ENCODE data around the gene PDSS2.

PDSS2 gene

GRCh38 chr6:107419733-107420132 lies 39.6 kb downstream of the PDSS2 start:
- H3K27me3 ChIP-seq (ENCODE audit: control insufficient read depth in 3 of 3, insufficient read depth in 3 of 3, low read depth in 1 of 3, low read length in 3 of 3) = no peaks in the 10 kb centered on the region
- H3K4me1 ChIP-seq (ENCODE audit: control insufficient read depth in 2 of 2, insufficient read depth in 1 of 2, low read depth in 1 of 2, low read length in 2 of 2) = no peaks in the 10 kb centered on the region
- no peak overlapping the region for H3K23ac ChIP-seq (ENCODE audit: low read depth, low read length, poor library complexity)
- no peak overlapping the region for H2BK15ac ChIP-seq (ENCODE audit: low read length)
- no peak overlapping the region for H2AFZ ChIP-seq (ENCODE audit: low read length)
- H3K36me3 ChIP-seq (replicated peaks in 1 of 2; ENCODE audit: control insufficient read depth in 2 of 2, insufficient read depth in 2 of 2, low read length in 2 of 2) = no peaks in the 10 kb centered on the region
- H3K4me3 ChIP-seq (ENCODE audit: low read length in 2 of 2) = no peak overlapping the region
- H2BK120ac ChIP-seq (ENCODE audit: low read depth, low read length) = no peak overlapping the region
- no peaks in the 10 kb centered on the region for H3K79me1 ChIP-seq (ENCODE audit: low read depth, low read length)
- H3K9me3 ChIP-seq (replicated peaks in 1 of 2; ENCODE audit: control insufficient read depth in 2 of 2, insufficient read depth in 1 of 2, low read depth in 1 of 2, low read length in 2 of 2) = peaks cover 0 to 6% of the 10 kb centered on the region in 2 donors
- no peak overlapping the region for H3K4me2 ChIP-seq (ENCODE audit: insufficient read depth, low read length, poor library complexity, severe bottlenecking)
- no peak overlapping the region for H4K91ac ChIP-seq (ENCODE audit: low read depth, low read length, poor library complexity)
- no peak overlapping the region for H2AK5ac ChIP-seq (ENCODE audit: low read depth, low read length)
- H2BK5ac ChIP-seq (ENCODE audit: low read length) = no peak overlapping the region
- H3K27ac ChIP-seq (replicated peaks; ENCODE audit: low read length) = no peak overlapping the region
- no peak overlapping the region for H2BK12ac ChIP-seq (ENCODE audit: low read length)
- WGBS, 2 donors (ENCODE audit: extremely low coverage in 2 of 2, insufficient read length in 2 of 2, insufficient replicate concordance in 1 of 2) = no CpG with 5 or more reads among the region's 2 CpGs
- no peak overlapping the region for H3K14ac ChIP-seq (ENCODE audit: low read length)
- no peak overlapping the region for H3K4ac ChIP-seq (ENCODE audit: low read length)
- no peak overlapping the region for H3K9ac ChIP-seq (ENCODE audit: low read depth, low read length, poor library complexity)
- no peak overlapping the region for H4K8ac ChIP-seq (ENCODE audit: low read depth, low read length)
- no peak overlapping the region for H3K18ac ChIP-seq (ENCODE audit: low read length)
- no peak for DNase-seq (ENCODE audit: low spot score)

GRCh38 chr6:107418118-107418517 lies 41.2 kb downstream of the PDSS2 start:
- DNase-seq (ENCODE audit: low spot score) = no peak
- H2BK12ac ChIP-seq (ENCODE audit: low read length) = no peak overlapping the region
- H3K18ac ChIP-seq (ENCODE audit: low read length) = no peak overlapping the region
- H3K4ac ChIP-seq (ENCODE audit: low read length) = no peak overlapping the region
- H3K4me1 ChIP-seq (ENCODE audit: control insufficient read depth in 2 of 2, insufficient read depth in 1 of 2, low read depth in 1 of 2, low read length in 2 of 2) = peaks cover 0 to 1% of the 10 kb centered on the region in 2 donors
- H3K36me3 ChIP-seq (replicated peaks in 1 of 2; ENCODE audit: control insufficient read depth in 2 of 2, insufficient read depth in 2 of 2, low read length in 2 of 2) = no peaks in the 10 kb centered on the region
- no peak overlapping the region for H3K4me2 ChIP-seq (ENCODE audit: insufficient read depth, low read length, poor library complexity, severe bottlenecking)
- no peak overlapping the region for H3K4me3 ChIP-seq (ENCODE audit: low read length in 2 of 2)
- H2BK15ac ChIP-seq (ENCODE audit: low read length) = no peak overlapping the region
- H4K91ac ChIP-seq (ENCODE audit: low read depth, low read length, poor library complexity) = no peak overlapping the region
- no CpG with 5 or more reads among the region's 1 CpG for WGBS, 2 donors (ENCODE audit: extremely low coverage in 2 of 2, insufficient read length in 2 of 2, insufficient replicate concordance in 1 of 2)
- no peaks in the 10 kb centered on the region for H3K9me3 ChIP-seq (replicated peaks in 1 of 2; ENCODE audit: control insufficient read depth in 2 of 2, insufficient read depth in 1 of 2, low read depth in 1 of 2, low read length in 2 of 2)
- H2AFZ ChIP-seq (ENCODE audit: low read length) = no peak overlapping the region
- H4K8ac ChIP-seq (ENCODE audit: low read depth, low read length) = no peak overlapping the region
- H3K14ac ChIP-seq (ENCODE audit: low read length) = no peak overlapping the region
- no peak overlapping the region for H3K9ac ChIP-seq (ENCODE audit: low read depth, low read length, poor library complexity)
- no peak overlapping the region for H2BK120ac ChIP-seq (ENCODE audit: low read depth, low read length)
- H3K79me1 ChIP-seq (ENCODE audit: low read depth, low read length) = no peaks in the 10 kb centered on the region
- H3K27ac ChIP-seq (replicated peaks; ENCODE audit: low read length) = no peak overlapping the region
- H3K23ac ChIP-seq (ENCODE audit: low read depth, low read length, poor library complexity) = no peak overlapping the region
- no peak overlapping the region for H2AK5ac ChIP-seq (ENCODE audit: low read depth, low read length)
- H3K27me3 ChIP-seq (ENCODE audit: control insufficient read depth in 3 of 3, insufficient read depth in 3 of 3, low read depth in 1 of 3, low read length in 3 of 3) = no peaks in the 10 kb centered on the region
- no peak overlapping the region for H2BK5ac ChIP-seq (ENCODE audit: low read length)

GRCh38 chr6:107416145-107416544 lies 43.2 kb downstream of the PDSS2 start:
- no peak overlapping the region for H3K4me3 ChIP-seq (ENCODE audit: low read length in 2 of 2)
- H4K8ac ChIP-seq (ENCODE audit: low read depth, low read length) = no peak overlapping the region
- H2AK5ac ChIP-seq (ENCODE audit: low read depth, low read length) = no peak overlapping the region
- no peak overlapping the region for H3K18ac ChIP-seq (ENCODE audit: low read length)
- H3K9me3 ChIP-seq (replicated peaks in 1 of 2; ENCODE audit: control insufficient read depth in 2 of 2, insufficient read depth in 1 of 2, low read depth in 1 of 2, low read length in 2 of 2) = no peaks in the 10 kb centered on the region
- no peak for DNase-seq (ENCODE audit: low spot score)
- no CpG with 5 or more reads among the region's 4 CpGs for WGBS, 2 donors (ENCODE audit: extremely low coverage in 2 of 2, insufficient read length in 2 of 2, insufficient replicate concordance in 1 of 2)
- no peak overlapping the region for H3K23ac ChIP-seq (ENCODE audit: low read depth, low read length, poor library complexity)
- no peaks in the 10 kb centered on the region for H3K36me3 ChIP-seq (replicated peaks in 1 of 2; ENCODE audit: control insufficient read depth in 2 of 2, insufficient read depth in 2 of 2, low read length in 2 of 2)
- peaks cover 0 to 1% of the 10 kb centered on the region in 2 donors for H3K4me1 ChIP-seq (ENCODE audit: control insufficient read depth in 2 of 2, insufficient read depth in 1 of 2, low read depth in 1 of 2, low read length in 2 of 2)
- H3K9ac ChIP-seq (ENCODE audit: low read depth, low read length, poor library complexity) = no peak overlapping the region
- H2AFZ ChIP-seq (ENCODE audit: low read length) = no peak overlapping the region
- no peak overlapping the region for H3K4ac ChIP-seq (ENCODE audit: low read length)
- no peak overlapping the region for H2BK120ac ChIP-seq (ENCODE audit: low read depth, low read length)
- H3K4me2 ChIP-seq (ENCODE audit: insufficient read depth, low read length, poor library complexity, severe bottlenecking) = no peak overlapping the region
- H2BK15ac ChIP-seq (ENCODE audit: low read length) = no peak overlapping the region
- no peak overlapping the region for H3K14ac ChIP-seq (ENCODE audit: low read length)
- H2BK12ac ChIP-seq (ENCODE audit: low read length) = no peak overlapping the region
- no peaks in the 10 kb centered on the region for H3K27me3 ChIP-seq (ENCODE audit: control insufficient read depth in 3 of 3, insufficient read depth in 3 of 3, low read depth in 1 of 3, low read length in 3 of 3)
- H2BK5ac ChIP-seq (ENCODE audit: low read length) = no peak overlapping the region
- no peaks in the 10 kb centered on the region for H3K79me1 ChIP-seq (ENCODE audit: low read depth, low read length)
- no peak overlapping the region for H4K91ac ChIP-seq (ENCODE audit: low read depth, low read length, poor library complexity)
- no peak overlapping the region for H3K27ac ChIP-seq (replicated peaks; ENCODE audit: low read length)

GRCh38 chr6:107413966-107414645 lies 45.3 kb downstream of the PDSS2 start:
- no peak overlapping the region for H3K27ac ChIP-seq (replicated peaks; ENCODE audit: low read length)
- H2BK120ac ChIP-seq (ENCODE audit: low read depth, low read length) = no peak overlapping the region
- no peak overlapping the region for H2BK5ac ChIP-seq (ENCODE audit: low read length)
- no peak overlapping the region for H3K4me3 ChIP-seq (ENCODE audit: low read length in 2 of 2)
- no peak overlapping the region for H3K18ac ChIP-seq (ENCODE audit: low read length)
- no peak overlapping the region for H4K8ac ChIP-seq (ENCODE audit: low read depth, low read length)
- no peak overlapping the region for H2BK12ac ChIP-seq (ENCODE audit: low read length)
- no peak overlapping the region for H2AFZ ChIP-seq (ENCODE audit: low read length)
- H3K4ac ChIP-seq (ENCODE audit: low read length) = no peak overlapping the region
- no peak overlapping the region for H3K9ac ChIP-seq (ENCODE audit: low read depth, low read length, poor library complexity)
- H3K4me2 ChIP-seq (ENCODE audit: insufficient read depth, low read length, poor library complexity, severe bottlenecking) = no peak overlapping the region
- no peaks in the 10 kb centered on the region for H3K9me3 ChIP-seq (replicated peaks in 1 of 2; ENCODE audit: control insufficient read depth in 2 of 2, insufficient read depth in 1 of 2, low read depth in 1 of 2, low read length in 2 of 2)
- no peak overlapping the region for H3K14ac ChIP-seq (ENCODE audit: low read length)
- no peak overlapping the region for H2BK15ac ChIP-seq (ENCODE audit: low read length)
- no peaks in the 10 kb centered on the region for H3K36me3 ChIP-seq (replicated peaks in 1 of 2; ENCODE audit: control insufficient read depth in 2 of 2, insufficient read depth in 2 of 2, low read length in 2 of 2)
- no peak overlapping the region for H3K23ac ChIP-seq (ENCODE audit: low read depth, low read length, poor library complexity)
- H3K27me3 ChIP-seq (ENCODE audit: control insufficient read depth in 3 of 3, insufficient read depth in 3 of 3, low read depth in 1 of 3, low read length in 3 of 3) = no peaks in the 10 kb centered on the region
- peaks cover 0 to 1% of the 10 kb centered on the region in 2 donors for H3K4me1 ChIP-seq (ENCODE audit: control insufficient read depth in 2 of 2, insufficient read depth in 1 of 2, low read depth in 1 of 2, low read length in 2 of 2)
- H4K91ac ChIP-seq (ENCODE audit: low read depth, low read length, poor library complexity) = no peak overlapping the region
- no peak overlapping the region for H2AK5ac ChIP-seq (ENCODE audit: low read depth, low read length)
- no peaks in the 10 kb centered on the region for H3K79me1 ChIP-seq (ENCODE audit: low read depth, low read length)
- no peak for DNase-seq (ENCODE audit: low spot score)

Data from neuronal stem cell (in vitro differentiated cells).